Thyroid gland (tissue), 4 donors: ENCODE data around the gene TSPAN1. TPM values are rescaled to one million over a fixed set of nuclear protein-coding genes. Genes with fewer than 3 reads are reported as not detected.

Experiments
- DNase-seq, 2 donors: peaks; one replicate each; pipeline ENCODE4 v3.0.0-alpha.2; 2019
- H3K27ac ChIP-seq, 3 donors: fragments of 200-600 bp; sonication (generic); 1 replicate in 2 of 3; 2 replicates in 1 of 3; pipeline ENCODE4 v1.5.1; 2016 to 2019; ENCODE audit warnings: mild to moderate bottlenecking in 1 of 3, moderate library complexity in 1 of 3
- H3K27me3 ChIP-seq: fragments of 200-600 bp; sonication (generic); one replicate; pipeline ENCODE4 v1.5.1; 2019
- H3K36me3 ChIP-seq, 2 donors: fragments of 200-600 bp; sonication (generic); one replicate each; pipeline ENCODE4 v1.5.1; 2016 to 2019
- H3K4me1 ChIP-seq, 2 donors: fragments of 200-600 bp; sonication (generic); one replicate each; pipeline ENCODE4 v1.5.1; 2017 to 2019
- H3K4me3 ChIP-seq, 3 donors: fragments of 200-600 bp; sonication (generic); replicated peaks in 1 of 3; 1 replicate in 2 of 3; 2 replicates in 1 of 3; pipeline ENCODE4 v1.5.1; 2016; ENCODE audit warnings: mild to moderate bottlenecking in 1 of 3
- H3K9me3 ChIP-seq: fragments of 200-600 bp; sonication (generic); one replicate; pipeline ENCODE4 v1.5.1; 2017
- POLR2A ChIP-seq, 2 donors: fragments of 450-650 bp; IDR thresholded peaks; one replicate each; pipeline ENCODE4 v1.6.1; 2017; ENCODE audit warnings: antibody characterized with exemption in 2 of 2, mild to moderate bottlenecking in 2 of 2, moderate library complexity in 1 of 2
- WGBS, 2 donors: methylation state at CpG; one replicate each; pipeline ENCODE4 v1.1.5; 2017; 5-methylcytosine and 5-hydroxymethylcytosine counted together
- intact Hi-C: fragments of 100-400 bp; cut with DNase I; formaldehyde crosslinking; loops from one replicate; pipeline ENCODE4 v1.15.1; 2023
- total RNA-seq, 4 donors: library from RNA; depleted of rRNA; stranded (reverse); fragments of >200 nt; gene quantifications; one replicate each; pipeline ENCODE4 v1.2.3, GENCODE V29; 2016
- TF ChIP-seq, protein P1 (sequence below), 6 experiments: fragments of 200-600 bp in 3 of 6; fragments of 450-650 bp in 3 of 6; sonication (generic) in 3 of 6; IDR thresholded peaks; one replicate each; pipeline ENCODE4 v1.5.1; 2016 to 2019; ENCODE audit warnings: antibody characterized with exemption in 6 of 6, mild to moderate bottlenecking in 2 of 6, inconsistent platforms in 1 of 6, moderate library complexity in 1 of 6

Gene TSPAN1
- total RNA-seq, 4 donors from 2014 or later: 61.2 to 154 (median 105) TPM

DNA sequence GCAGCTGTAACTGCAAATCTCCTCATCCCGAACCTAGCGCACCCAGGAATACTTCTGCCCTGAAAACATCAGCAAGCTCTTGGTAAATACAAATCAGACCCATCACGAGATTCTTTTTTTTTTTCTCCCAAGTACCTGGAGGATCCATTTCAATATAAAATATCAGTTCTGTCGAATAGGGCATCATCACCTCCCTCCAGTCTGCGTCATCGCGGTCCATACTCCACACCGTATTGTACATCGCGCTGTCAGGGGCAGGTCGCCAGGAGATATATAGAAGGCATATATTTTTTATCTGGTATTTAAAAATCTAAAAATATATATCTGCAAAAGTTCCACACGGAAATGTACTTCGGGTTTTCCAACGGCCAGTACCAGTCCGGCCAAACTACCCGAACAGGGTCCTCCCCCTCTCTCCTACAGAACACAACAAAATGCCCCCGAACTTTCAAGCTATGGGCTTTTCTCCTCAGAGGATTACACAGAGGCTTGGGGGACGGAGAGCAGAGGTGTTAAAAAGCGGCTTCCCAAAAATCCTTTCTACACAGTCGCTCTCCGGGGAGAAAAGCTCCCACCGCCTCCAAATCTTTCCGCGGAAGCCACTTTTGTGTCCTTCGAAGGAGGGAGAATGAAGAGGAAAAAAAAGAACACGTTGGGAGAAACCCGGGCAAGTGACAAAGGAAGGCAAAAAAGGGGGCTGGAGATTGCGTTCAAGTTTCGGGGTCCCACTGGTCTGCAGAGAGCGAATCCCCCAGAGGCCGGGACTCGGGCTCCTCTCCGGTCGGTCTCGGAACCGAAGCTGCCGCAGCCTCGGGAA lies 43.0 kb upstream of the TSPAN1 start:
- Histone ChIP-seq H3K4me1 (peaks cover 29 to 31% of the 10 kb centered on the region in 2 donors), H3K27me3 (no peaks in the 10 kb centered on the region), H3K27ac (peak overlapping the region; percentile 72 to 93 (median 79)), H3K36me3 (no peaks in the 10 kb centered on the region), H3K4me3 (peak overlapping the region; percentile 45 to 83 (median 48)), H3K9me3 (no peaks in the 10 kb centered on the region)
- TF ChIP-seq POLR2A (IDR thresholded peaks at IDR 0.05): peak in 1 of 2 donors; percentile 4
- TF ChIP-seq, protein P1, sequence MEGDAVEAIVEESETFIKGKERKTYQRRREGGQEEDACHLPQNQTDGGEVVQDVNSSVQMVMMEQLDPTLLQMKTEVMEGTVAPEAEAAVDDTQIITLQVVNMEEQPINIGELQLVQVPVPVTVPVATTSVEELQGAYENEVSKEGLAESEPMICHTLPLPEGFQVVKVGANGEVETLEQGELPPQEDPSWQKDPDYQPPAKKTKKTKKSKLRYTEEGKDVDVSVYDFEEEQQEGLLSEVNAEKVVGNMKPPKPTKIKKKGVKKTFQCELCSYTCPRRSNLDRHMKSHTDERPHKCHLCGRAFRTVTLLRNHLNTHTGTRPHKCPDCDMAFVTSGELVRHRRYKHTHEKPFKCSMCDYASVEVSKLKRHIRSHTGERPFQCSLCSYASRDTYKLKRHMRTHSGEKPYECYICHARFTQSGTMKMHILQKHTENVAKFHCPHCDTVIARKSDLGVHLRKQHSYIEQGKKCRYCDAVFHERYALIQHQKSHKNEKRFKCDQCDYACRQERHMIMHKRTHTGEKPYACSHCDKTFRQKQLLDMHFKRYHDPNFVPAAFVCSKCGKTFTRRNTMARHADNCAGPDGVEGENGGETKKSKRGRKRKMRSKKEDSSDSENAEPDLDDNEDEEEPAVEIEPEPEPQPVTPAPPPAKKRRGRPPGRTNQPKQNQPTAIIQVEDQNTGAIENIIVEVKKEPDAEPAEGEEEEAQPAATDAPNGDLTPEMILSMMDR (IDR thresholded peaks at IDR 0.05): no peak
- WGBS, 2 donors: 1% methylated on average over 37 to 38 of the region's 38 CpGs
- peak; percentile 15 to 40 for DNase-seq
- intact Hi-C loops: no loop called here

DNA sequence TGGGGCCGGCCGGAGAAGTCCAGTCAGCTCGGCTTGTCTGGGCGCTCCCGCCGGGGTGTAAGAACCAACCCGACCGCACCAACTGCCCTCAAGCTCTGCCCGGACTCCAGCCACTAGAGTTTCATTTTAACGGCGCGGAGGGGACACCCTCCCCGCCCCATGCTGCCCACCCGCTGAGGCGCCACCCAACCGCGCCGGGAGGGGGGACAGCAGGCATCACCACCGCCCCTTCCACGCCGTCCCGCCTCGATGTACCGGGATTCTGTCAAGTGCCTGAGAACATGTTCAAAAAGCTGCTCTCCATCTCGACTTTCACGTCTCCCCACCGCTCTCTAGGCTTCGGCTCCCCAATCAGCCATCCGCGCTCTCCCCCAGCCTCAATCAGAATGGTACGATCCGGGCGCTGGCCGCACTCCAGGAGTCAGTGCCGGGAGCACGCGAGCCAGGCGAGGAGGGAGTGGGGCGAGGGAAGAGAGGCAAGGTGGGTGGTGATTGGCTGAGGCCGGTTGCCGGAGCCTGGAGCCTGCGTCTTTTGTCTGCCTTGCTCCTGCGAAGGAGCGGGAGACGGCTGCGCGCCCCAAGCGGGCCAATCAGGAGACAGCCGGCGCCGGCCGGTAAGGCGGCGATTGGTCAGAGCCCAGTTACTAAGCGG lies 42.2 kb upstream of the TSPAN1 start, which contains the start of gene PIK3R3:
Gene PIK3R3 (minus strand): TSS at position 101 of the 652 bp plus-strand sequence. CDS start 677 bp downstream, outside the sequence.
- H3K4me1 ChIP-seq: peaks cover 31 to 35% of the 10 kb centered on the region in 2 donors
- peak; percentile 98 to 99 for DNase-seq
- H3K9me3 ChIP-seq: no peaks in the 10 kb centered on the region
- intact Hi-C loops: no loop called here
- TF ChIP-seq, protein P1 (IDR thresholded peaks at IDR 0.05): peak in 2 of 6 experiments; percentile 19 to 24
- TF ChIP-seq POLR2A (IDR thresholded peaks at IDR 0.05): peak; percentile 98 to 99
- WGBS, 2 donors: 0 to 1% methylated on average over 17 to 39 of the region's 55 CpGs
- no peaks in the 10 kb centered on the region for H3K27me3 ChIP-seq
- H3K36me3 ChIP-seq: no peaks in the 10 kb centered on the region
- peak within 1 kb of the TSS; percentile 53 to 83 (median 83) for H3K4me3 ChIP-seq
- H3K27ac ChIP-seq: peak within 1 kb of the TSS; percentile 72 to 93 (median 79)

DNA sequence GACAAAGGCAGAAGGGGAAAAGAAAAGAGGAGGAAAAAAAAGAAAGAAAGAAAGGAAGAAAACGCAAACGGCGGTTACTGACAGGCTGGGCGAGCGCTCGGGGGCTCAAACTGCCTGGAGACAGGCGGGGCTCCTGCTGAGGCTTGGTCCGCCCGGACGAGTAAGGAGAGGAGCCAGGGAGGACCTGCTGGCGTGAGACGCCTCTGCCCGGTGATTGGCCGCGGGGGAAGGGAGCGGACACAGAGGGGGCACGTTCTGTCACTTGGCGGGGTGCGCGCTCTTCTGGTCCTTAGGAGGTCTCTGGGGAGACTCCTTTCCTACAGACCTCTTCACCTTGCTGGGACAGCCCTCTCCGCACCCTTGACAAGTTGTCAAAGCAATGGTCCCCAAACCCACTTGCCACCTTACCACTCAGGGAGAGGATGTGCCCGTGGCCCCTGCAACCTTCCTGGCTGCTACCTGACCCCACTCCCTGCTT lies 41.7 kb upstream of the TSPAN1 start:
- H3K36me3 ChIP-seq: no peaks in the 10 kb centered on the region
- intact Hi-C loops: no loop called here
- peak in 1 of 2 donors; percentile 46 for TF ChIP-seq POLR2A (IDR thresholded peaks at IDR 0.05)
- TF ChIP-seq, protein P1 (IDR thresholded peaks at IDR 0.05): no peak
- no peak for DNase-seq
- peaks cover 31 to 40% of the 10 kb centered on the region in 2 donors for H3K4me1 ChIP-seq
- peak overlapping the region; percentile 65 to 93 (median 72) for H3K27ac ChIP-seq
- 0 to 1% methylated on average over 21 to 22 of the region's 22 CpGs for WGBS, 2 donors
- H3K4me3 ChIP-seq: peak overlapping the region; percentile 26 to 83 (median 53)
- H3K9me3 ChIP-seq: no peaks in the 10 kb centered on the region
- no peaks in the 10 kb centered on the region for H3K27me3 ChIP-seq

DNA sequence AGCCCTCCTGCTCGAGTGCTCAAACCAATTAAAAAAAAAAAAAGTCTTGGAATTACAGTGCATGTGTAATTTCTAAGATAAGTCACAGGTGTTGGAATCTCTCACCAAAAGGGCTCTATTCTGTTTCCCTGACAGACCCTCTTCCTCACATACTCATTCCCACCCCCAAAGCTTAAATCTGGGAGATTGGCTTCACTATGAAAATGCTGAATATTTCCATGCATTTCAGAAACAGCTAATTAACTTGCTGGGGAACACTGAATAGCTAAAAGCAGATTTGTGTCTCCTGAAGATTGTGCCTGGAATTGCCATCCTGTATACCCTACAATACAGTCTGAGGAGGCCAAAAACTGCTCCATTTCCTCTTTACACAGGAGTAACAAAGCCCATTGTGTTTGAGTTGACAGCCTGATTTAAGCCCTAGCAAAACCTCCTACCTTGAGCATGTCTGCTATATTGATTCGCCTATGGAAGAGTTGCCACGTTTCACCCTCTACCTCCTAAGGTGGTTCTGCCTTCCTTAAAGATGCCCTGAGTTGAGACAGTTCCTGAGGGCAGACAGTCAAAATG lies 41.0 kb upstream of the TSPAN1 start:
- Histone ChIP-seq H3K27ac (peak overlapping the region; percentile 65 to 93 (median 72)), H3K36me3 (no peaks in the 10 kb centered on the region), H3K9me3 (no peaks in the 10 kb centered on the region), H3K4me1 (peaks cover 26 to 40% of the 10 kb centered on the region in 2 donors), H3K27me3 (no peaks in the 10 kb centered on the region), H3K4me3 (peak overlapping the region in 1 of 3 donors; percentile 53)
- DNase-seq: no peak
- TF ChIP-seq, protein P1 (IDR thresholded peaks at IDR 0.05): no peak
- TF ChIP-seq POLR2A (IDR thresholded peaks at IDR 0.05): no peak
- WGBS, 2 donors: 55 to 61% methylated on average over 3 of the region's 3 CpGs
- intact Hi-C loops: no loop called here
